ENCODE results near the gene FABP6.

Gene FABP6

DNA sequence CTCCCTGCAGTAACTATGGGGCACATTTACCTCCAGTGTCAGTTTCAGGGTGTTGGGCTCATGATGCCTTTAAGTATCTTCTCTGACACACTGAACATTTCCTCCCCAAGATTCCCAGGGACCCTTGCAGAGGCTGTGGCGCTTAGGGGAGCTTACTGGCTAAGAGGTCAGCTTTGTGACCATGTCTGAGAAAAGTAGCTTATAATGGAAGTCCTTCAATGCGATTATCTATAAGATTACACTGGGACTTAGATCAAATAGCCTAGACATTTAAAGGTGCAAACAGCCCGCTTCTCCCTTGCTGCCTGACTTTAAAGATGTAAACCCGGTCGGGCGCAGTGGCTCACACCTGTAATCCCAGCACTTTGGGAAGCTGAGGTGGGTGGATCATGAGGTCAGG lies 25.4 kb downstream of the FABP6 start:
- no peak for DNase-seq (ENCODE audit: low spot score)
- TF ChIP-seq, protein P1, sequence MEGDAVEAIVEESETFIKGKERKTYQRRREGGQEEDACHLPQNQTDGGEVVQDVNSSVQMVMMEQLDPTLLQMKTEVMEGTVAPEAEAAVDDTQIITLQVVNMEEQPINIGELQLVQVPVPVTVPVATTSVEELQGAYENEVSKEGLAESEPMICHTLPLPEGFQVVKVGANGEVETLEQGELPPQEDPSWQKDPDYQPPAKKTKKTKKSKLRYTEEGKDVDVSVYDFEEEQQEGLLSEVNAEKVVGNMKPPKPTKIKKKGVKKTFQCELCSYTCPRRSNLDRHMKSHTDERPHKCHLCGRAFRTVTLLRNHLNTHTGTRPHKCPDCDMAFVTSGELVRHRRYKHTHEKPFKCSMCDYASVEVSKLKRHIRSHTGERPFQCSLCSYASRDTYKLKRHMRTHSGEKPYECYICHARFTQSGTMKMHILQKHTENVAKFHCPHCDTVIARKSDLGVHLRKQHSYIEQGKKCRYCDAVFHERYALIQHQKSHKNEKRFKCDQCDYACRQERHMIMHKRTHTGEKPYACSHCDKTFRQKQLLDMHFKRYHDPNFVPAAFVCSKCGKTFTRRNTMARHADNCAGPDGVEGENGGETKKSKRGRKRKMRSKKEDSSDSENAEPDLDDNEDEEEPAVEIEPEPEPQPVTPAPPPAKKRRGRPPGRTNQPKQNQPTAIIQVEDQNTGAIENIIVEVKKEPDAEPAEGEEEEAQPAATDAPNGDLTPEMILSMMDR (IDR thresholded peaks at IDR 0.05; ENCODE audit: extremely low read depth, missing control alignments): no peak

DNA sequence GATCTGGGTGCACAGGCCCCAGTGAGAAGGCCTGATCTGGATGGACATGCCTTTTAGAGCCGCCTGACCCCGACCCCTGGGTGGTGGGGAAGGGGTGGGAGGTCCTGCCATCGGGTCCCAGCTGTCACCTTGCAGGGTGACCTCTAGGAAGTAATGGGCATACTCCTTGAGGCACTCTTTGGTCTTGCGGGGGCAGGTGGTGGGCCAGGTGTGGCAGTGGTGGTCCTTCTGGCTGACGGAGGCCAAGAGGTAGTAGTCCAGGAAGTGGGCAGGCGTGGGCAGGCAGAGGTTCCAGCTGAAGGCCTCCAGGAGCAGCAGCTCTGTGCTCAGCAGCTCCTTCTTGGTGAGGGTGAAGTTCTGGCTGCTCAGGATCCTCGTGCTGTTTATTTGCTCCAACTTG lies 30.0 kb downstream of the FABP6 start:
- DNase-seq (ENCODE audit: low spot score): no peak
- TF ChIP-seq, protein P1 (IDR thresholded peaks at IDR 0.05; ENCODE audit: extremely low read depth, missing control alignments): no peak

DNA sequence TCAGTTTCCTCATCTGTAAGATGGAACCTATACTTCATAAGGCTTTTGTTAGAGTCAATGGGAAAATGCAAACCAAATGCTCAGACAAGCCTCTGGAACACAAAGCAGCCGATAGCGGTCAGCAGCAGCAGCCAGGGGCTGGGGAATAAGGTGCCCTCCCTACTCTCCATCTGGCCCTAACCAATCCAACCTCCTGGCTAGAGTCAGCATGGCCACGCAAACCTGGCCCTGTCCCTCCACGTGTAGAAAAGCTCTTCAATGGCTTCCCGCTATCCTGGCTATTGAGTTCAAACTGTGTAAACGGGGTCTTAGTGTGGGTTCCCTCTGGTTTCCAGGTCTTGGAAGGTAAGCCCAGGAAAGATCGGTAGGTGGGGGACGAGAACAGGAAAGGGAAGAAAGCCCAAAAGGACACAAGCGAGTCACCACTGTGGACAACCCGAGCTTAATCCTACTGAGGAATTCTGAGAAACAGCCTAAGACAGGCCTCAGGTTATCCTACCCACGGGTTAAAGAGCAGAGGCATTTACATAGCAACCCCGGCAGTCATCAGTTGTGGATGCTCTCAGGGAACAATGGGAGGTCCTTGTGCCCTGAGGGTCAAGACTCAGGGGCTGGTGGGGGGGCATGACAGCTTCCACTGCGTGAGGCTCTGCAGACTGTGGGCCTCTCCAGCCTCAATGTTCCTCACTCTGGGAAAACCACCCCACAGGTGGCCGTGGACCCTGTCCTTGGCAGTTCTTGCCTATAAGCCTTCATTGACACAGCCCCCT lies 30.9 kb downstream of the FABP6 start:
- DNase-seq (ENCODE audit: low spot score): no peak
- TF ChIP-seq, protein P1 (IDR thresholded peaks at IDR 0.05; ENCODE audit: extremely low read depth, missing control alignments): no peak

DNA sequence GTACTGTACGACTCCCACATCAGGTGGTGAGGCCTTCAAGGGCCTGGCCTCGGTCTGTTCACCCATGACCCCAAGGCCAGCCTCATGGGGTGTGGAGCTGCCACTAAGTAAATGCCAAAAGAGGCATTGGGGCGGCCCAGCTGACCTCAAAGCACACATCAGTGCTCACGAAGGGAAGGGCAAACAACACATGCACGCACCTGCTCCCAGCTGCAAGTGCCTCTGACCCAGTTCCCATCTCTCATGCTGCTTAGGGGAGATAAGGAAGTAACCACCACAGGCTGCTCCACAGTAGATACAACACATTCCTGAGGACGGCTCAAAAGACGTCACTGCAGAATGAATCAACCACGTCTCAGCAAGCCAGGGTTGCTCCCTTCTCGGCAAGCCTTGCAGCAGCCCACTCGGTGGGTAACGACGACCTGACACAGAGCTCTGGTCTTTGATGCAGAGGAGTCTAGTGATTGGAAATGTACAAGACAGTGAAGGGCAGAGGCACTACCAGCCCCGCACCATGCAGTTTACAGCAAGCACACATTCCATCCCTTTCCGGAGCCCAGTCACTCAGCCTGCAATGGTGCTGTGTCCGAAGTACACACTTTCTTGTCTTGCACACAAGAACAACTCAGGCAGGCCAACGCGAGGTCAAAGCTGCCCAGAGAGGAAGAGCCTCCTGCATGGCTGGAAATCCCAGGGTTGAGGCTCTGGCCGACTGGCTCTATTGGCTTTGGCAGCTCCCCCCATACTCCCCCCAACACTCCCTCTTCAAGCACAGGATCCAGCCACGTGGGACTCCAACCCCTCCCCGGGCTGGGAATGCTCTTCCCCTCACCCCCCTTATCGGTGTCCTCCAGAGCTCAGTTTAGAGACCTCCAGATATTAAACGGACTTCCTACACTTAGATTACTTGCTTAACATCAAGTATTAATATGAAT lies 31.8 kb downstream of the FABP6 start:
- no peak for DNase-seq (ENCODE audit: low spot score)

DNA sequence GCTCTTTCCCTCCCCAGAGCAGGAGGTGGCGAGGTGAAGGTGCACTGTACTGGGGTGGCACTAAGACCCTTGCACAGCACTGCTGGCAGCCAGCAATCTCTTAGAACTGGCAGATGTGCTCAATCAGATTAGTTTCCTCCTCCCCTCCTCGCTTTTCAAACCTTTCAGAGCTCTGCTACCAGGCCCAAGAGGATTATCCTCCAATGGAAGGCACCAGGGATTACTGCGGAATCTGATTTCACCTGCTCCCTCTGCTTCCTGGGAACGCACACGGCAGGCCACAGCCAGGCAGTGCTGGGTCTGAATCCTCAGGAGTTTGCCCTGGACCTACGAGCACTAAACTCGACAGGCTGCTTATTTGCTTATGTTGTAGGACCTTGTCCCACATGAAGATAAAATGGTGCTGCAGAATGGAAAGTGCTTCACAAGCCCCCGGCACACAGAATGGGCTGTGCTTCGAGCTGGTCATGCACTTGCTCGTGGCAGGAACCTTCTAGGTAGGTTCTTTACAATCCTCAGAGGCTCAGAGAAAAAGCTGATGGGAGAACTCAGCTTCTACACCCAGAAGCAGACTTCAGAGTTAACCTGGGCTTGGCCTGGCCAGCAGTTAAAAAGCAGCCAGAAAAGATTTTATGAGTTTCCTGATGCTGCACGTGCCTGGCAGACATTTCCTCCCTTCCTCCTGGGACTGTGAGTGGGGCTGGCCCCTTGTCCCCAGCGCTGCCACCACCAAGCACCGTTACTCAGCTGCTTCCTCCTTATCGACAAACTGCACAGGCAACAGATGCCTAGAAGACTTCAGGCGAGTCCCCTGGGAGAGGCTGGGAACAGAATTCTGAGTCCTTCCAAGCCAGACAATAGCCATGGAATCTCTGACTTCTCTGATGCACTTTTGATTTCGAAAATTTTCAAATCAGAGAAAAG lies 33.1 kb downstream of the FABP6 start:
- DNase-seq (ENCODE audit: low spot score): no peak
- TF ChIP-seq, protein P1 (IDR thresholded peaks at IDR 0.05; ENCODE audit: extremely low read depth, missing control alignments): no peak

More for the DNA sequence above, 31.8 kb downstream of the FABP6 start:
- TF ChIP-seq, protein P1 (IDR thresholded peaks at IDR 0.05; ENCODE audit: extremely low read depth, missing control alignments): no peak

DNA sequence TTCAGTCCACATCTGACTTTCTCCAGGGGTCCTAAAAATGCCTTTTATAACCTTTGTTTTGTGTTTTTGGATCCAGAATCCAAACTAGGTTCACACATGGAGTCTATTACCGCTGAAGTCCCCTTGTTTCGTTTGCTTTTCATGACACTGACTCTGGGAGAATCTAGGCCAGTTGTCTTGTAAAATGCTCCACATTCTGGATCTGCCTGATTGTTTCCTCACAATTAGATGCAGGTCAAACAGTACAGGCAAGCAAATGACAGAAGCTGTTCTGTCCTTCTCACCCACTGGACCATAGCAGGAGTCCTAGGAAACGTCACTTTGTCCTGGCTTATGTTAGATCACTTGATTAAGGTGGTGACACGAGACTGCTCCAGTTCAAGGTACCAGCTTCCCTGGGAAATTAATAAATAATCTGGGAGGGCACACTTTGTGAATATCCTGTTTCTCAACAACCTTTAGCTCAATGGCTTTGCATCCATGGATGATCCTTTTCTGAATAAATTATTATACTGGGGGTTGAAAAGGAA lies 34.1 kb downstream of the FABP6 start:
- DNase-seq (ENCODE audit: low spot score): no peak
- TF ChIP-seq, protein P1 (IDR thresholded peaks at IDR 0.05; ENCODE audit: extremely low read depth, missing control alignments): no peak

Data from GM20000 (cell line).